Endodermal cell (in vitro differentiated cells): ENCODE results near the gene ADAM29. TPM values are rescaled to one million over a fixed set of nuclear protein-coding genes. Genes with fewer than 3 reads are reported as not detected.
"Not testable (repeated sequence)": the region's sequence is repeated elsewhere in the genome, so short reads cannot be mapped to it uniquely, and the experiment has no call there.

ENCODE experiments used
- DNase-seq: peaks from one replicate; pipeline ENCODE4 v3.0.0-alpha.2; 2017
- H3K27ac ChIP-seq: 2 replicates; pipeline ENCODE4 v1.5.1; 2013; ENCODE audit warnings: mild to moderate bottlenecking, low read depth, low read length, moderate library complexity
- H3K27me3 ChIP-seq: 2 replicates; pipeline ENCODE4 v1.6.1; 2013; ENCODE audit warnings: mild to moderate bottlenecking, low read length, moderate library complexity; ENCODE audit not compliant: insufficient read depth, control insufficient read depth, poor library complexity, severe bottlenecking
- H3K36me3 ChIP-seq: 2 replicates; pipeline ENCODE4 v1.7.0; 2013; ENCODE audit warnings: mild to moderate bottlenecking, low read length, moderate library complexity; ENCODE audit not compliant: control insufficient read depth, insufficient read depth
- H3K4me1 ChIP-seq: one replicate; pipeline ENCODE4 v1.7.0; 2013; ENCODE audit warnings: low read length; ENCODE audit not compliant: control insufficient read depth, insufficient read depth
- H3K4me3 ChIP-seq: 2 replicates; pipeline ENCODE4 v1.5.1; 2013; ENCODE audit warnings: mild to moderate bottlenecking, low read length, moderate library complexity
- H3K9ac ChIP-seq: 2 replicates; pipeline ENCODE4 v1.6.1; 2013; ENCODE audit warnings: mild to moderate bottlenecking, low read length, moderate library complexity; ENCODE audit not compliant: poor library complexity, severe bottlenecking; ENCODE audit errors: extremely low read depth
- H3K9me3 ChIP-seq: 2 replicates; pipeline ENCODE4 v1.6.1; 2013; ENCODE audit warnings: mild to moderate bottlenecking, low read length, moderate library complexity; ENCODE audit not compliant: control insufficient read depth
- H3K27ac Mint-ChIP-seq: 2 replicates; pipeline ENCODE4 v1.8.0; 2020; ENCODE audit warnings: mixed read lengths
- H3K27me3 Mint-ChIP-seq: 2 replicates; pipeline ENCODE4 v1.8.0; 2021; ENCODE audit warnings: mild to moderate bottlenecking, mixed read lengths; ENCODE audit not compliant: insufficient read depth
- H3K36me3 Mint-ChIP-seq: 2 replicates; pipeline ENCODE4 v1.8.0; 2020; ENCODE audit warnings: low read depth, mixed read lengths
- H3K4me1 Mint-ChIP-seq: 2 replicates; pipeline ENCODE4 v1.8.0; 2020; ENCODE audit warnings: mixed read lengths
- H3K4me3 Mint-ChIP-seq: 2 replicates; pipeline ENCODE4 v1.8.0; 2020; ENCODE audit warnings: mild to moderate bottlenecking, moderate library complexity, mixed read lengths
- H3K9me3 Mint-ChIP-seq: 2 replicates; pipeline ENCODE4 v1.8.0; 2020; ENCODE audit warnings: mild to moderate bottlenecking, mixed read lengths
- WGBS, 2 experiments: methylation state at CpG; one replicate each; pipeline versions ENCODE4 v1.1.5 to v1.1.7; 2013; ENCODE audit warnings: missing lambda C conversion rate in 2 of 2, mixed read lengths in 1 of 2; ENCODE audit not compliant: insufficient coverage in 1 of 2, insufficient read length in 1 of 2; 5-methylcytosine and 5-hydroxymethylcytosine counted together
- total RNA-seq, 2 donors: library from RNA; stranded (reverse); fragmentation: NEBNext Ultra II Directional in 1 of 2; extraction: Animal tissue kit (Norgen Biotek cat#: 25700) in 1 of 2; gene quantifications; 2 replicates in 1 of 2; 3 replicates in 1 of 2; pipeline ENCODE4 v1.2.1, GENCODE V29; 2021
- TF ChIP-seq, protein P1 (sequence below): fragments of 200-600 bp; sonication (generic); conservative IDR thresholded peaks from 2 replicates; pipeline ENCODE4 v1.5.0; 2021; ENCODE audit warnings: antibody characterized with exemption, mild to moderate bottlenecking

The ADAM29 gene
- total RNA-seq, 2 donors from 2014 or later = not detected

GRCh38 chr4:175017751-175018150 lies 99.6 kb downstream of the ADAM29 start:
- WGBS, 2 experiments = 97 to 100% methylated on average over 2 to 3 of the region's 3 CpGs
- H3K9ac ChIP-seq = no peak overlapping the region
- no peaks in the 10 kb centered on the region for H3K9me3 ChIP-seq
- no peak overlapping the region for H3K4me3 Mint-ChIP-seq
- H3K4me1 ChIP-seq = no peaks in the 10 kb centered on the region
- no peaks in the 10 kb centered on the region for H3K27me3 Mint-ChIP-seq
- H3K27ac Mint-ChIP-seq = no peak overlapping the region
- no peak overlapping the region for H3K4me3 ChIP-seq
- no peaks in the 10 kb centered on the region for H3K4me1 Mint-ChIP-seq
- H3K36me3 Mint-ChIP-seq = peaks cover 3% of the 10 kb centered on the region
- no peaks in the 10 kb centered on the region for H3K36me3 ChIP-seq
- no peak overlapping the region for H3K27ac ChIP-seq
- TF ChIP-seq, protein P1, sequence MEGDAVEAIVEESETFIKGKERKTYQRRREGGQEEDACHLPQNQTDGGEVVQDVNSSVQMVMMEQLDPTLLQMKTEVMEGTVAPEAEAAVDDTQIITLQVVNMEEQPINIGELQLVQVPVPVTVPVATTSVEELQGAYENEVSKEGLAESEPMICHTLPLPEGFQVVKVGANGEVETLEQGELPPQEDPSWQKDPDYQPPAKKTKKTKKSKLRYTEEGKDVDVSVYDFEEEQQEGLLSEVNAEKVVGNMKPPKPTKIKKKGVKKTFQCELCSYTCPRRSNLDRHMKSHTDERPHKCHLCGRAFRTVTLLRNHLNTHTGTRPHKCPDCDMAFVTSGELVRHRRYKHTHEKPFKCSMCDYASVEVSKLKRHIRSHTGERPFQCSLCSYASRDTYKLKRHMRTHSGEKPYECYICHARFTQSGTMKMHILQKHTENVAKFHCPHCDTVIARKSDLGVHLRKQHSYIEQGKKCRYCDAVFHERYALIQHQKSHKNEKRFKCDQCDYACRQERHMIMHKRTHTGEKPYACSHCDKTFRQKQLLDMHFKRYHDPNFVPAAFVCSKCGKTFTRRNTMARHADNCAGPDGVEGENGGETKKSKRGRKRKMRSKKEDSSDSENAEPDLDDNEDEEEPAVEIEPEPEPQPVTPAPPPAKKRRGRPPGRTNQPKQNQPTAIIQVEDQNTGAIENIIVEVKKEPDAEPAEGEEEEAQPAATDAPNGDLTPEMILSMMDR = no peak
- no peak for DNase-seq
- H3K9me3 Mint-ChIP-seq = peaks cover 15% of the 10 kb centered on the region
- H3K27me3 ChIP-seq = peaks cover 5% of the 10 kb centered on the region

- not testable (repeated sequence) for H3K27me3 Mint-ChIP-seq, H3K9ac ChIP-seq, H3K36me3 Mint-ChIP-seq, DNase-seq, H3K27me3 ChIP-seq, H3K4me1 Mint-ChIP-seq, H3K36me3 ChIP-seq, H3K9me3 ChIP-seq, H3K4me3 ChIP-seq, H3K27ac ChIP-seq, H3K27ac Mint-ChIP-seq, H3K4me1 ChIP-seq, H3K4me3 Mint-ChIP-seq
- WGBS, 2 experiments = 95 to 97% methylated on average over 9 to 20 of the region's 20 CpGs
- peaks cover 16% of the 10 kb centered on the region for H3K9me3 Mint-ChIP-seq
Measured at GRCh38 chr4:175019447-175019846, 101.3 kb downstream of the ADAM29 start.

Other genes with a start within 250 kb of the ADAM29 start
- gene GLRA3, start 89.1 kb upstream of the ADAM29 start, total RNA-seq = under 1 TPM in 1 of 2 donors, not detected in 1; 0.11 TPM